Measurements from ENCODE around the gene AFTPH. TPM values are rescaled to one million over a fixed set of nuclear protein-coding genes. Genes with fewer than 3 reads are reported as not detected.

Gene AFTPH, protein sequence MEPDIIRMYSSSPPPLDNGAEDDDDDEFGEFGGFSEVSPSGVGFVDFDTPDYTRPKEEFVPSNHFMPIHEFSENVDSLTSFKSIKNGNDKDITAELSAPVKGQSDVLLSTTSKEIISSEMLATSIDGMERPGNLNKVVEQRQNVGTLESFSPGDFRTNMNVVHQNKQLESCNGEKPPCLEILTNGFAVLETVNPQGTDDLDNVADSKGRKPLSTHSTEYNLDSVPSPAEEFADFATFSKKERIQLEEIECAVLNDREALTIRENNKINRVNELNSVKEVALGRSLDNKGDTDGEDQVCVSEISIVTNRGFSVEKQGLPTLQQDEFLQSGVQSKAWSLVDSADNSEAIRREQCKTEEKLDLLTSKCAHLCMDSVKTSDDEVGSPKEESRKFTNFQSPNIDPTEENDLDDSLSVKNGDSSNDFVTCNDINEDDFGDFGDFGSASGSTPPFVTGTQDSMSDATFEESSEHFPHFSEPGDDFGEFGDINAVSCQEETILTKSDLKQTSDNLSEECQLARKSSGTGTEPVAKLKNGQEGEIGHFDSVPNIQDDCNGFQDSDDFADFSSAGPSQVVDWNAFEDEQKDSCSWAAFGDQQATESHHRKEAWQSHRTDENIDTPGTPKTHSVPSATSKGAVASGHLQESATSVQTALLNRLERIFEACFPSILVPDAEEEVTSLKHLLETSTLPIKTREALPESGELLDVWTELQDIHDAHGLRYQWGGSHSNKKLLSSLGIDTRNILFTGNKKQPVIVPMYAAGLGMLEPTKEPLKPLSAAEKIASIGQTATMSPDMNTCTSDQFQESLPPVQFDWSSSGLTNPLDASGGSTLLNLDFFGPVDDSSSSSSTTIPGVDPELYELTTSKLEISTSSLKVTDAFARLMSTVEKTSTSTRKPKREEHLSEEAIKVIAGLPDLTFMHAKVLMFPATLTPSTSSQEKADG
- total RNA-seq, result 47.1 TPM

DNA sequence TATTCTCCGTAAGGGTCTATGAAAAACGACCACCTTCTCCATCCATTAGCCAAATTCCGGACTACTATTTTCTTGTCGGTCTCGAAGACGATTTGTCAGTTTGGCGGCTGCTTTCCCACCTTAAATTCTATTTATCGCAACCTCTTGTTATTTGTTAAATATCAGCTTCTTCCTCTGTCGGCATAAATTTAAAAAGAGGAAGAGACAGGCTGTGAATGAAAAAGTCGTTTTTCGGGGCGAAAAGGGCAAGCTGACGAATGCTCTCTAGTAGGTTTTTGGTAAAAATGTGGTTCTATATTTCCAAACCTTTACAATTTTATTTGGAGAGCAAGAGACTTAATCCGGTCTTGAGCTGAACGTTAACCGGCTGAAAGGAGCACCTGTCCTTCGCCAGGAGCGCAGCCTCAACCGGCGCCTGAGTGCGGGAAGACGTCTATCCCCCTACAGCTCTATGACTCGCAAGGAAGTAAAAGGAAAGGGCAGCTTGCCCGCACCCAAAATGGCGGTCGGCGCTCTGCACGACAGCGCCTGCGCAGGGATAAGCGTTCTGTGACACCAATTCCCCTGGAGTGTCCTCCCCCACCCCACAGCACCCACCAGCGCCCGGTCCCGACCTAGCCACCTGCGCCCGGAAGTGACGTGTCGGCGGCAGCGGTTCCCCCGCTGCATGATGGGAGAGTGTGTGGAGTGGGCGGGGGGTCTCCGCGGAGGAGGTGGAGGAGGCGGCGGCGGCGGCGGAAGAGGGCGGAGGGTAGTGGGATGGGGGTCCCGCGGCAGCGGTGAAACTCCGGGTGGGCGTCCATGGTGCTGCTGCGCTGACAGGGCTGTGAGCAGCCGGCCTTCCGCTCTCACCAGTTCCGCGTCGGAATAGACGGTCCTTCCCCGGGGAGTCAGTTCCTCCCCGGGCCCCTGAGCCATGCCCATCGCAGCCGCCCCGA, at the start of gene AFTPH:
Gene AFTPH, plus strand, starts transcription at position 663 of the 938 bp plus-strand sequence. CDS start 27,147 bp downstream, outside the sequence.

Small RNA genes within 50 kb of the gene (small RNA-seq; reads per million reads assigned to genes)
- not detected for gene RNU6-100P (ENCODE audit: low replicate concordance)

Other genes starting within 250 kb of the AFTPH start
- 19.2 TPM for gene LGALSL, start 70.2 kb upstream of the AFTPH start, total RNA-seq
- gene SERTAD2, start 129.6 kb downstream of the AFTPH start, total RNA-seq, result 16.7 TPM